HG03280 (cell line): Measurements from ENCODE around the gene PRR23E.

Experiments
- ATAC-seq: cut with Tn5 transposase; IDR thresholded peaks from one replicate; pipeline ENCODE4 v1.9.1; 2021; ENCODE audit warnings: mild to moderate bottlenecking, moderate library complexity; ENCODE audit not compliant: unreplicated experiment

Gene PRR23E

GRCh38 chr3:127192576-127193232, at the start of gene PRR23E:
TSS of gene PRR23E (plus strand) at chr3:127193131. CDS start at chr3:127196686, 3,555 bp downstream.
- ATAC-seq = no peak

GRCh38 chr3:127143172-127143571, 49.8 kb upstream of the PRR23E start:
- no peak for ATAC-seq

- ATAC-seq = no peak
Observed at GRCh38 chr3:127144631-127145030, 48.3 kb upstream of the PRR23E start.

GRCh38 chr3:127145266-127145665, 47.7 kb upstream of the PRR23E start:
- no peak for ATAC-seq

- no peak for ATAC-seq
Observed at GRCh38 chr3:127147291-127147885, 45.5 kb upstream of the PRR23E start.

GRCh38 chr3:127149621-127150310, 43.2 kb upstream of the PRR23E start:
- no peak for ATAC-seq

- no peak for ATAC-seq
Observed at GRCh38 chr3:127150513-127151250, 42.2 kb upstream of the PRR23E start.

- ATAC-seq = no peak
Observed at GRCh38 chr3:127151251-127151564, 41.7 kb upstream of the PRR23E start.

- ATAC-seq = no peak
Observed at GRCh38 chr3:127151992-127152650, 40.8 kb upstream of the PRR23E start.

- ATAC-seq = no peak
Observed at GRCh38 chr3:127152684-127153505, 40.0 kb upstream of the PRR23E start.

- no peak for ATAC-seq
Observed at GRCh38 chr3:127153506-127153815, 39.5 kb upstream of the PRR23E start.

GRCh38 chr3:127156338-127157050, 36.4 kb upstream of the PRR23E start:
- no peak for ATAC-seq

- ATAC-seq = no peak
Observed at GRCh38 chr3:127157171-127157828, 35.6 kb upstream of the PRR23E start.

- ATAC-seq = no peak
Observed at GRCh38 chr3:127158614-127159229, 34.2 kb upstream of the PRR23E start.

- ATAC-seq = no peak
Observed at GRCh38 chr3:127159543-127159942, 33.4 kb upstream of the PRR23E start.

- no peak for ATAC-seq
Observed at GRCh38 chr3:127161236-127161635, 31.7 kb upstream of the PRR23E start.

- no peak for ATAC-seq
Observed at GRCh38 chr3:127161973-127162579, 30.9 kb upstream of the PRR23E start.

- no peak for ATAC-seq
Observed at GRCh38 chr3:127162947-127163645, 29.8 kb upstream of the PRR23E start.
